ENCODE results near the gene DNMT3B.

GRCh38 chr20:32796981-32797451 is 34.8 kb downstream of the DNMT3B start:
- no peak for TF ChIP-seq POU6F1 (CRISPR knock-in tag; IDR thresholded peaks at IDR 0.05; ENCODE audit: borderline replicate concordance, low read depth)
- TF ChIP-seq ESRRG (CRISPR knock-in tag; IDR thresholded peaks at IDR 0.05): no peak
- TF ChIP-seq ZNF70 (CRISPR knock-in tag; IDR thresholded peaks at IDR 0.05): no peak
- TF ChIP-seq CSDC2 (CRISPR knock-in tag; IDR thresholded peaks at IDR 0.05): no peak
- no peak for TF ChIP-seq ZFP30 (CRISPR knock-in tag; IDR thresholded peaks at IDR 0.05)
- no peak for TF ChIP-seq SNAI2 (CRISPR knock-in tag; IDR thresholded peaks at IDR 0.05)
- TF ChIP-seq ZNF8 (CRISPR knock-in tag; IDR thresholded peaks at IDR 0.05): no peak
- no peak for TF ChIP-seq CREB5 (CRISPR knock-in tag; IDR thresholded peaks at IDR 0.05; ENCODE audit: low read depth)
- TF ChIP-seq TCF4 (CRISPR knock-in tag; IDR thresholded peaks at IDR 0.05; ENCODE audit: borderline replicate concordance): no peak
- TF ChIP-seq PPARA (CRISPR knock-in tag; IDR thresholded peaks at IDR 0.05; ENCODE audit: borderline replicate concordance): no peak
- no peak for TF ChIP-seq PATZ1 (CRISPR knock-in tag; IDR thresholded peaks at IDR 0.05; ENCODE audit: borderline replicate concordance)
- no peak for TF ChIP-seq GLIS3 (CRISPR knock-in tag; IDR thresholded peaks at IDR 0.05)
- TF ChIP-seq BACH2 (CRISPR knock-in tag; IDR thresholded peaks at IDR 0.05; ENCODE audit: borderline replicate concordance): no peak
- no peak for TF ChIP-seq TSHZ2 (CRISPR knock-in tag; IDR thresholded peaks at IDR 0.05)
